Osteoblast (primary cell): ENCODE results near the gene HOXB13. TPM values are rescaled to one million over a fixed set of nuclear protein-coding genes. Genes with fewer than 3 reads are reported as not detected.

ENCODE experiments used
- DNase-seq: peaks from one replicate; pipeline ENCODE4 v3.0.0; 2011; ENCODE audit warnings: low spot score, mixed read lengths; ENCODE audit not compliant: insufficient read length; ENCODE audit errors: missing footprints
- H2AFZ ChIP-seq: 2 replicates; pipeline ENCODE4 v1.6.0; 2011; ENCODE audit warnings: mild to moderate bottlenecking, low read length
- H3K27ac ChIP-seq: 2 replicates; pipeline ENCODE4 v1.5.1; 2011; ENCODE audit warnings: mild to moderate bottlenecking, low read depth, low read length, moderate library complexity
- H3K27me3 ChIP-seq: 2 replicates; pipeline ENCODE4 v1.6.0; 2012; ENCODE audit warnings: mild to moderate bottlenecking, control low read depth, inconsistent platforms, low read length, moderate library complexity; ENCODE audit not compliant: insufficient read depth
- H3K36me3 ChIP-seq: 2 replicates; pipeline ENCODE4 v1.5.1; 2011; ENCODE audit warnings: mild to moderate bottlenecking, low read length, control low read depth, moderate library complexity; ENCODE audit not compliant: insufficient read depth
- H3K4me1 ChIP-seq: 2 replicates; pipeline ENCODE4 v1.5.1; 2011; ENCODE audit warnings: mild to moderate bottlenecking, low read length, control low read depth, moderate library complexity; ENCODE audit not compliant: insufficient read depth
- H3K4me2 ChIP-seq: 2 replicates; pipeline ENCODE4 v1.6.0; 2011; ENCODE audit warnings: mild to moderate bottlenecking, low read length; ENCODE audit not compliant: insufficient read depth
- H3K4me3 ChIP-seq: fragments of 200-600 bp; sonication (generic); 3 replicates; pipeline ENCODE4 v1.5.1; 2012; ENCODE audit warnings: mild to moderate bottlenecking, low read length, inconsistent platforms; ENCODE audit not compliant: insufficient read depth
- H3K79me2 ChIP-seq: 2 replicates; pipeline ENCODE4 v1.6.0; 2012; ENCODE audit warnings: mild to moderate bottlenecking, low read length, control low read depth, inconsistent platforms; ENCODE audit not compliant: insufficient read depth
- H3K9me3 ChIP-seq: 2 replicates; pipeline ENCODE4 v1.5.1; 2011; ENCODE audit warnings: low read depth, low read length, control low read depth
- H4K20me1 ChIP-seq: 2 replicates; pipeline ENCODE4 v1.6.0; 2012; ENCODE audit warnings: mild to moderate bottlenecking, low read length, control low read depth; ENCODE audit not compliant: insufficient read depth
- CTCF ChIP-seq: IDR thresholded peaks from 2 replicates; pipeline ENCODE4 v1.5.1; 2011; ENCODE audit warnings: mild to moderate bottlenecking, low read depth, low read length, moderate library complexity; ENCODE audit errors: extremely low read depth
- total RNA-seq: library from RNA; depleted of rRNA; stranded (reverse); fragments of >200 nt; gene quantifications from 2 replicates; pipeline ENCODE4 v1.2.3, GENCODE V29; 2012

Gene HOXB13
- total RNA-seq, 1 donor = not detected

DNA sequence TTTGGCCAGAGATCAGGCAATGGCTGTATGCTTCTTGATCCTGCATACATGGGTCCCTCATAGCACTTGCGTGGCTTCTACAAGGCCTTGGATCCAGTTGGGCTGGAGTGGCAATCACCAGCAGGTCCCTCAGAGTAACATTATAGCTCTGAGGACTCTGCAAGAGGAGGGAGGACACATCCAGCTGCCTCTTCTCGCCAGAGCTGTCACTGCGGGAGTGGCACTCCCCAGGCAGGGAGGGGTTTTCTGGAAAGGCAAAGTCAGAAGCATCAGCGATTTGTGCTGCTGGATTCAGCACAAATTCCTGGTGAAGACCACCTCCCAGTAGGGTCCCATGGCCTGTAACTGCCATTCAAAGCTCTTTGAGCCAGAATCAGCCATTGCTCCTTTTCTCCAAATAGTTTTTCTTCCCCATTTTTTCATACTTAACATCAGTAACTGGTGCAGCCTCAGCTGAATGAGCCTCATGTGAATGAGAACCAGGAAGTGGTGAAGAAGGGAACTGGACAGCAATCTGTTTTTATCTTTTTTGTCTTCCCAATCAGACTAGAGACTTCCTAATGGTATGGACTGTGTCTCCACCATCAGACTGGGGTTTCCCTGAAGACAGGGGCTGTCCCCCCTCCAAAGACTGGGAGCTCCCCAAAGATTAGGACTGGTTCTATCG, 40.6 kb upstream of the HOXB13 start:
- Histone ChIP-seq H3K27me3 (peaks cover 32% of the 10 kb centered on the region), H3K9me3 (no peaks in the 10 kb centered on the region), H3K36me3 (no peaks in the 10 kb centered on the region), H3K4me3 (no peak overlapping the region), H3K4me2 (no peak overlapping the region), H2AFZ (no peak overlapping the region), H4K20me1 (no peaks in the 10 kb centered on the region), H3K79me2 (no peaks in the 10 kb centered on the region), H3K4me1 (no peaks in the 10 kb centered on the region), H3K27ac (no peak overlapping the region)
- DNase-seq = peak; percentile 37
- TF ChIP-seq CTCF = no peak

DNA sequence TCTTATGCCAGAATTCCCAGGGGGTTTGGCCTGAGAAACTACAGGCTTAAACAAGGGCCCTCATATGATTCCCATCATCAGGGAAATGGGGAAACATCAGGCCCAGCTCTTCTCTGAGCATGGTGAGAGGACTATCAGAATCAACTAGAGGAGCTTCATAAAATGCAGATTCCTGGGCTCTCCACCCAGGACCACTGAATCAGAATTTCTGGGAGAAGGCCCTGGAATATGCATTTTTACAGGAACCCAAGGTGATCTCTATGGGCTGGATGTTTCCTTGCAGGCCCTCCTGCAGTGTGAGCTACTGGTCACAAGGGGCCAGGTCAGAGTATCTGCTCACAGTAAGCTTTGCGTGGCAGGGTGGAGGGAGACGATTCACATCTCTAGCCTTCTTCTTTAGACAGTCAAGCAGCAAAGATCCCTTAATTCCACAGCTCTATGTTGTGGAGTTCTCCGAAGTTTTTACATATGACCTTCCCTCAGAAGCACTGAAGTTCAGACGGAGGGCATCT, 38.8 kb upstream of the HOXB13 start:
- Histone ChIP-seq H3K9me3 (no peaks in the 10 kb centered on the region), H3K4me3 (no peak overlapping the region), H3K4me1 (no peaks in the 10 kb centered on the region), H3K4me2 (no peak overlapping the region), H3K27me3 (peaks cover 45% of the 10 kb centered on the region), H2AFZ (no peak overlapping the region), H3K27ac (no peak overlapping the region), H3K79me2 (no peaks in the 10 kb centered on the region), H4K20me1 (no peaks in the 10 kb centered on the region), H3K36me3 (no peaks in the 10 kb centered on the region)
- peak; percentile 30 for DNase-seq
- TF ChIP-seq CTCF = peak; percentile 13

DNA sequence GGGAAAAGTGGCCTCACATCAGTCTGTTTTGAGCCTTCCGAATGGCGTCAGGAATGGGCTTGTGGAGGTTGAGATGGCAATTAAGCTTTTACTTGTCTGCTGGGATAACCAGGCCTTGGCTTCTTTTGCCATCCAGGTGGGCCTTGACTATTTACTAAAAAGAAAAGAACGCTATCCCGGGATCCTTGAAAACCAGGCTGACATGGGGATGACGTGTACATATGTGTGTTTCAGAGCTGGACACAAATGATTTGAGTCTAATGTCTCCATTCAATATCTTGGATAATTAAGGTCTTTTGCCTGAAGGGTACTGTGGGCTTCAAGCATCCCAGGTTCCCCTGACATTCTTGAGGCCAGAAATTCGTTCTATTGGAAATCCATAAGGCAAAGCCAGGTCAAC, 32.6 kb upstream of the HOXB13 start:
- no peak overlapping the region for H2AFZ ChIP-seq
- H3K36me3 ChIP-seq = no peaks in the 10 kb centered on the region
- no peaks in the 10 kb centered on the region for H3K79me2 ChIP-seq
- H4K20me1 ChIP-seq = no peaks in the 10 kb centered on the region
- peak; percentile 71 for DNase-seq
- no peak for TF ChIP-seq CTCF
- H3K4me3 ChIP-seq = no peak overlapping the region
- H3K27ac ChIP-seq = no peak overlapping the region
- no peaks in the 10 kb centered on the region for H3K4me1 ChIP-seq
- no peaks in the 10 kb centered on the region for H3K9me3 ChIP-seq
- peaks cover 75% of the 10 kb centered on the region for H3K27me3 ChIP-seq
- no peak overlapping the region for H3K4me2 ChIP-seq

DNA sequence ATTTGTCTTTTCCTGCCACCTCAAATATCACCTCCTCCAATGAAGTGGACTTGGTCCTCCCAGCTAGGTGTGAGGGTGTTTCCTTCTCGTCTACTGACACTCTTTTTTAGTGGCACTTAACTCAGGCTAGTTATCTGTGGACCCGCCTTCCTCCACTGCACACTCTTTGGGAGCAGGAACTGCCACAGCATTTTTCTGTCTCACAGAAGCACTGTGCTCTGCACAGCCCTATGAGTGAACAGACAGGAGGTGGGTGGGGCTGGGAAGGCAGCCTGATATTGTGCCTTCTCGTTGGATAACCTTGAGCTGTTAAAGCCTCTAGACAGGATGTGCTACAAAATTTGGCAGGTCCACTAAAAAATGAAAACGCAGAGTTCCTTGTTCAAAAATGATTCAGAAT, 31.9 kb upstream of the HOXB13 start:
- H3K4me1 ChIP-seq = no peaks in the 10 kb centered on the region
- H4K20me1 ChIP-seq = no peaks in the 10 kb centered on the region
- H3K4me3 ChIP-seq = no peak overlapping the region
- no peaks in the 10 kb centered on the region for H3K79me2 ChIP-seq
- H3K4me2 ChIP-seq = no peak overlapping the region
- peaks cover 78% of the 10 kb centered on the region for H3K27me3 ChIP-seq
- no peak for TF ChIP-seq CTCF
- no peak overlapping the region for H3K27ac ChIP-seq
- H2AFZ ChIP-seq = no peak overlapping the region
- DNase-seq = no peak
- no peaks in the 10 kb centered on the region for H3K36me3 ChIP-seq
- H3K9me3 ChIP-seq = no peaks in the 10 kb centered on the region
